OCI-LY3 (cell line): Measurements from ENCODE around the gene GANAB.

Experiments used
- EZH2phosphoT487 ChIP-seq: fragments of 200-600 bp; shearing (Covaris generic); IDR thresholded peaks from 2 replicates; pipeline ENCODE4 v1.6.1; 2018; ENCODE audit warnings: antibody characterized with exemption, mixed run types, low read depth
- TF ChIP-seq, protein P1 (sequence below): fragments of 200-600, 300-600 bp; sonication (generic); IDR thresholded peaks from 2 replicates; pipeline ENCODE4 v1.5.1; 2014; ENCODE audit warnings: antibody characterized with exemption, low read length, low read depth

DNA sequence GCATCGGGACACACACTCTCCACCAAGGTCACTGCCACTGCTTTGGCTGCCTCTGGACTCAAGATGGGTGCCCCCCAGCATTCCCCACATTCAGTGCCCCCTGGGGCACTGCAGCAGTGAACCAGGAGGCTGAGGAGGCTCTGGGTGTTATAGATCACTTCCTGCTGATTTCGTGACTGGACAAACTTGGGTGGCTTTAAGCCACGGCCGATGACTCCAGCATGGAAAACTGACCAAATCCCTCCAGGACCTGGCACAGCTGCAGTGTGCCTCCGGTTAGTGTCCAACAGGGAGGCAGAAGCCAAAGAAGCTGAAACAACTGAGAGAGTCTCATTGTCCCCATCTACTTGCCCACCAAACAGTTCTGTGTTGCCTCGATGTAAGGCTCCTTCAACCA, 1.2 kb upstream of the GANAB start:
- TF ChIP-seq, protein P1, sequence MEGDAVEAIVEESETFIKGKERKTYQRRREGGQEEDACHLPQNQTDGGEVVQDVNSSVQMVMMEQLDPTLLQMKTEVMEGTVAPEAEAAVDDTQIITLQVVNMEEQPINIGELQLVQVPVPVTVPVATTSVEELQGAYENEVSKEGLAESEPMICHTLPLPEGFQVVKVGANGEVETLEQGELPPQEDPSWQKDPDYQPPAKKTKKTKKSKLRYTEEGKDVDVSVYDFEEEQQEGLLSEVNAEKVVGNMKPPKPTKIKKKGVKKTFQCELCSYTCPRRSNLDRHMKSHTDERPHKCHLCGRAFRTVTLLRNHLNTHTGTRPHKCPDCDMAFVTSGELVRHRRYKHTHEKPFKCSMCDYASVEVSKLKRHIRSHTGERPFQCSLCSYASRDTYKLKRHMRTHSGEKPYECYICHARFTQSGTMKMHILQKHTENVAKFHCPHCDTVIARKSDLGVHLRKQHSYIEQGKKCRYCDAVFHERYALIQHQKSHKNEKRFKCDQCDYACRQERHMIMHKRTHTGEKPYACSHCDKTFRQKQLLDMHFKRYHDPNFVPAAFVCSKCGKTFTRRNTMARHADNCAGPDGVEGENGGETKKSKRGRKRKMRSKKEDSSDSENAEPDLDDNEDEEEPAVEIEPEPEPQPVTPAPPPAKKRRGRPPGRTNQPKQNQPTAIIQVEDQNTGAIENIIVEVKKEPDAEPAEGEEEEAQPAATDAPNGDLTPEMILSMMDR: no peak
- TF ChIP-seq EZH2phosphoT487: no peak
